ENCODE results near the gene ST8SIA4. TPM values are rescaled to one million over a fixed set of nuclear protein-coding genes. Genes with fewer than 3 reads are reported as not detected.

ST8SIA4 gene
- total RNA-seq, 1 experiment from 2014 or later, result 0.41 TPM

- no peak for TF ChIP-seq TCF7L2 (IDR thresholded peaks at IDR 0.05; ENCODE audit: low read depth, low read length)
- TF ChIP-seq REST (IDR thresholded peaks at IDR 0.05; ENCODE audit: insufficient read depth in 1 of 2, low read depth in 2 of 2, low read length in 1 of 2), result no peak
- TF ChIP-seq SIN3A (IDR thresholded peaks at IDR 0.05; ENCODE audit: borderline replicate concordance, insufficient read depth, low read depth, low read length), result no peak
- TF ChIP-seq POLR2AphosphoS5 (IDR thresholded peaks at IDR 0.05; ENCODE audit: low read depth, low read length), result no peak
- no peak for TF ChIP-seq CTCF (IDR thresholded peaks at IDR 0.05)
- ChIA-PET POLR2A (no interaction called here), CTCF (no interaction called here)
- in situ Hi-C loops (cut with HindIII; ENCODE audit: low pct_unique_long_range_greater_than_20kb, low sequenced_read_pairs) (no loop called here), intact Hi-C loops (cut with micrococcal nuclease; ENCODE audit: unreplicated experiment) (no loop called here)
- H3K4me1 ChIP-seq (ENCODE audit: control insufficient read depth, insufficient read depth, low read length), result no peaks in the 10 kb centered on the region
- H3K36me3 ChIP-seq (ENCODE audit: control insufficient read depth, insufficient read depth, low read length), result no peaks in the 10 kb centered on the region
- BruUV-seq (replicated peaks), result no TSS peak
- DNase-seq (ENCODE audit: low read depth, low spot score) (no peak), ATAC-seq (no peak)
- H3K27ac ChIP-seq (ENCODE audit: low read length), result no peak overlapping the region
- no peaks in the 10 kb centered on the region for H3K9me3 ChIP-seq (ENCODE audit: control insufficient read depth, insufficient read depth, low read depth, low read length)
- H3K4me3 ChIP-seq (ENCODE audit: low read depth in 2 of 2, low read length in 2 of 2), result no peak overlapping the region
- no peaks in the 10 kb centered on the region for H3K27me3 ChIP-seq (ENCODE audit: control insufficient read depth, insufficient read depth, low read length)
These were observed 108.2 kb downstream of the ST8SIA4 start for GRCh38 chr5:100794844-100795243.

GRCh38 chr5:100794218-100794617 lies 108.9 kb downstream of the ST8SIA4 start:
- Histone ChIP-seq H3K36me3 (ENCODE audit: control insufficient read depth, insufficient read depth, low read length) (no peaks in the 10 kb centered on the region), H3K27ac (ENCODE audit: low read length) (no peak overlapping the region), H3K9me3 (ENCODE audit: control insufficient read depth, insufficient read depth, low read depth, low read length) (no peaks in the 10 kb centered on the region), H3K27me3 (ENCODE audit: control insufficient read depth, insufficient read depth, low read length) (no peaks in the 10 kb centered on the region), H3K4me3 (ENCODE audit: low read depth in 2 of 2, low read length in 2 of 2) (no peak overlapping the region), H3K4me1 (ENCODE audit: control insufficient read depth, insufficient read depth, low read length) (no peaks in the 10 kb centered on the region)
- CTCF ChIA-PET, result no interaction called here
- intact Hi-C loops (cut with micrococcal nuclease; ENCODE audit: unreplicated experiment) (no loop called here), in situ Hi-C loops (cut with HindIII; ENCODE audit: low pct_unique_long_range_greater_than_20kb, low sequenced_read_pairs) (no loop called here)
- BruUV-seq (replicated peaks), result no TSS peak
- POLR2A ChIA-PET, result no interaction called here
- no peak for TF ChIP-seq REST (IDR thresholded peaks at IDR 0.05; ENCODE audit: insufficient read depth in 1 of 2, low read depth in 2 of 2, low read length in 1 of 2)
- ATAC-seq (no peak), DNase-seq (ENCODE audit: low read depth, low spot score) (no peak)

All from Panc1 (cell line).